ENCODE results near the gene GLIS2.

GLIS2 gene

GRCh38 chr16:4354512-4355409, 38.9 kb downstream of the GLIS2 start:
- no peak for DNase-seq

- no peak for DNase-seq
Observed at GRCh38 chr16:4356820-4357219, 41.0 kb downstream of the GLIS2 start.

GRCh38 chr16:4358236-4358635, 42.4 kb downstream of the GLIS2 start:
- no peak for DNase-seq

- peak; percentile 71 for DNase-seq
Observed at GRCh38 chr16:4358831-4359561, 43.1 kb downstream of the GLIS2 start.

- no peak for DNase-seq
Observed at GRCh38 chr16:4359914-4360313, 44.0 kb downstream of the GLIS2 start.

GRCh38 chr16:4360538-4361021, 44.7 kb downstream of the GLIS2 start:
- no peak for DNase-seq

- DNase-seq: no peak
Observed at GRCh38 chr16:4361033-4361943, 45.4 kb downstream of the GLIS2 start.

GRCh38 chr16:4361944-4362311, 46.1 kb downstream of the GLIS2 start:
- no peak for DNase-seq

GRCh38 chr16:4362476-4363135, 46.7 kb downstream of the GLIS2 start:
- DNase-seq: no peak

GRCh38 chr16:4364196-4365013, 48.5 kb downstream of the GLIS2 start:
- no peak for DNase-seq

GRCh38 chr16:4365014-4365406, 49.1 kb downstream of the GLIS2 start:
- no peak for DNase-seq

- DNase-seq: no peak
Observed at GRCh38 chr16:4365615-4366014, 49.7 kb downstream of the GLIS2 start.

GRCh38 chr16:4366016-4366415, 50.1 kb downstream of the GLIS2 start:
- DNase-seq: no peak

GRCh38 chr16:4367393-4367856, 51.6 kb downstream of the GLIS2 start:
- no peak for DNase-seq

- no peak for DNase-seq
Observed at GRCh38 chr16:4369007-4369733, 53.3 kb downstream of the GLIS2 start.

GRCh38 chr16:4370151-4370550, 54.3 kb downstream of the GLIS2 start:
- DNase-seq: no peak

- no peak for DNase-seq
Observed at GRCh38 chr16:4370570-4371356, 54.9 kb downstream of the GLIS2 start.

GRCh38 chr16:4371357-4372000, 55.6 kb downstream of the GLIS2 start, which contains the start of gene VASN:
Gene VASN (plus strand): TSS chr16:4371848. CDS start chr16:4380878, 9,030 bp downstream.
- peak; percentile 74 for DNase-seq

- DNase-seq: peak; percentile 13
Observed at GRCh38 chr16:4372001-4372577, 56.2 kb downstream of the GLIS2 start.

Data from activated CD4-positive, alpha-beta T cell treated with anti-CD3 and anti-CD28 coated beads, Interleukin-2, Interleukin-6, amounts not matched to agents 100 ng/mL and 50 ng/mL, durations not matched to agents 16 hours and 8 hours (primary cell).